ENCODE results near the gene AP1G1. TPM values are rescaled to one million over a fixed set of nuclear protein-coding genes. Genes with fewer than 3 reads are reported as not detected.

AP1G1 gene
- total and polyA plus RNA-seq, 2 donors from 2014 or later: 28.0 to 111 TPM

DNA sequence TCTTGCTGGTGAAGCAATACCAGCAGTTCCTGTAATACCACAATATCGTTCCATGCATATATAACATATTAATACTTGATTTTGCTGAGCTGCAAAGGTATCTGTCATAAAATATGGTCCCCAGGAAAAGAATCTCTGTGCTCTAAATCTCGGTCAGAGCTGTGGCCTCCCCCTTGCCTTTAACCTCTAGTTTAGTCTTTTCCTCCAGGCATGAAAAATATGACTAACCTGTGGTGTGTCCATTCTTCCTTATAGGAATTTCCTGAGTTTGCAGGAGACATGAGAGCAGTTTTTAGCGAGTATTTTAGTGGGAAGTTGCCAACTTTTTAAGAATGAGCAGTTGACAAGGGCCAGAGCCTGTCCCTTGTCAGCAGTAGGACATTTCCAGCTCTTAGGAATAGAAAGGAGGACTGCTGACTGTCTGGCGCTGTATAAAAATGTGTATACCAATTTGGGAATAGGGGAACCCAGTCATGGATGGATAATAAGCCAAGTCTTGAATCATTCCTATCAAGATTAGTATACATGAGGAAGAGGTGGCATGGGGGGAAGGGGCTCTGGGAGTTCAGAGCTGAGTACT is 45.8 kb upstream of the AP1G1 start:
- Histone ChIP-seq H3K4me1 (ENCODE audit: control insufficient read depth in 2 of 3, insufficient read depth in 2 of 3, low read depth in 1 of 3, low read length in 3 of 3) (peaks cover 0 to 27% (median 10%) of the 10 kb centered on the region in 3 donors), H3K27me3 (ENCODE audit: control insufficient read depth, insufficient read depth, low read length) (no peaks in the 10 kb centered on the region), H3K4me3 (ENCODE audit: low read length in 3 of 3) (no peak overlapping the region), H3K9me3 (ENCODE audit: control insufficient read depth in 2 of 3, insufficient read depth in 1 of 3, low read length in 3 of 3) (no peaks in the 10 kb centered on the region), H3K36me3 (ENCODE audit: control insufficient read depth in 2 of 3, insufficient read depth in 3 of 3, low read length in 3 of 3) (peaks cover 0 to 26% (median 24%) of the 10 kb centered on the region in 3 donors), H3K9ac (ENCODE audit: low read length in 3 of 3) (no peak overlapping the region), H3K27ac (ENCODE audit: low read depth in 2 of 2, low read length in 2 of 2) (no peak overlapping the region)
- TF ChIP-seq, protein P1, sequence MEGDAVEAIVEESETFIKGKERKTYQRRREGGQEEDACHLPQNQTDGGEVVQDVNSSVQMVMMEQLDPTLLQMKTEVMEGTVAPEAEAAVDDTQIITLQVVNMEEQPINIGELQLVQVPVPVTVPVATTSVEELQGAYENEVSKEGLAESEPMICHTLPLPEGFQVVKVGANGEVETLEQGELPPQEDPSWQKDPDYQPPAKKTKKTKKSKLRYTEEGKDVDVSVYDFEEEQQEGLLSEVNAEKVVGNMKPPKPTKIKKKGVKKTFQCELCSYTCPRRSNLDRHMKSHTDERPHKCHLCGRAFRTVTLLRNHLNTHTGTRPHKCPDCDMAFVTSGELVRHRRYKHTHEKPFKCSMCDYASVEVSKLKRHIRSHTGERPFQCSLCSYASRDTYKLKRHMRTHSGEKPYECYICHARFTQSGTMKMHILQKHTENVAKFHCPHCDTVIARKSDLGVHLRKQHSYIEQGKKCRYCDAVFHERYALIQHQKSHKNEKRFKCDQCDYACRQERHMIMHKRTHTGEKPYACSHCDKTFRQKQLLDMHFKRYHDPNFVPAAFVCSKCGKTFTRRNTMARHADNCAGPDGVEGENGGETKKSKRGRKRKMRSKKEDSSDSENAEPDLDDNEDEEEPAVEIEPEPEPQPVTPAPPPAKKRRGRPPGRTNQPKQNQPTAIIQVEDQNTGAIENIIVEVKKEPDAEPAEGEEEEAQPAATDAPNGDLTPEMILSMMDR (IDR thresholded peaks at IDR 0.05; ENCODE audit: borderline replicate concordance, extremely low read depth, insufficient read depth): no peak
- intact Hi-C loops (cut with DNase I): no loop called here
- DNase-seq (no peak), FAIRE-seq (no peak)

DNA sequence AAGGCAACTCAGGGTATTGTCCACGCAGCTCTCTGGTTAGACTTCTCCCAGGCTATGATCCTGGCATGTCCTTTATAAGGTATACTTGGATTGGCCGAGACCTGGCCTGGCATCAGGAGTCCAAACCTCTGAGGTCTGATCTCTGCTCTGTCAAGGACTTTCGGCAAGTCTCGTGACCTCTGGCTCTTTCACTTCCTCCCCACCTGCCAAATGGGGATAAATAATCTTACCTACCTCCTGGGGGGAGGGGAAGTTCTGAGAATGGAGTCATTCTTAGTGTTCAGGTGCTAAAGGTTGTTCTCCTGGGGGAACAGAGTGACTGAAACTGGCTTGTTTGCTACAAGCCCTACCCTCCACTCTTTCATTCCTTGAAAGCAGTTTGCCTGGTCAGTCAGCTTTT is 44.8 kb upstream of the AP1G1 start:
- no peak for FAIRE-seq

DNA sequence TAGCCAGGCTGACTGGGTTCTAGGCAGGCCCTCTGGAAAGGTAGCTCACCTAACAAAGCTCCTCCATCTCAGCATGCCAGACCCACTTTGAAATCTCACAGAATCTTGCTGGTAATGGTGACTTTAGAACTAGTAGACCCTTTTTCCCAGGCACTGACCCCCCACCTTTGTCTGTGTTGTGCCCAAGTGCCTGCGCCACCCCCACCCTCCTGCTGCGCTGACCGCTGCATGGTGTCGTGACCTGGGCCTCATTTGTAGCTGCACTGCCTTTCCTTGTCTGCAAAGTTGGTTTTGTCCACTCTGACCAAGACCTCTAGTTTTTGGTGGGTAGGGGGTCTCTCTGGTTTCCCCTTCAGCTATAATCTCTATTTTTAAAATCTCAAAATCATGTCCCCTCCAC is 43.9 kb upstream of the AP1G1 start:
- Histone ChIP-seq H3K36me3 (ENCODE audit: control insufficient read depth in 2 of 3, insufficient read depth in 3 of 3, low read length in 3 of 3) (peaks cover 2 to 37% (median 30%) of the 10 kb centered on the region in 3 donors), H3K27me3 (ENCODE audit: control insufficient read depth, insufficient read depth, low read length) (no peaks in the 10 kb centered on the region), H3K4me3 (ENCODE audit: low read length in 3 of 3) (no peak overlapping the region), H3K4me1 (ENCODE audit: control insufficient read depth in 2 of 3, insufficient read depth in 2 of 3, low read depth in 1 of 3, low read length in 3 of 3) (peaks cover 0 to 18% (median 4%) of the 10 kb centered on the region in 3 donors), H3K9ac (ENCODE audit: low read length in 3 of 3) (no peak overlapping the region), H3K27ac (ENCODE audit: low read depth in 2 of 2, low read length in 2 of 2) (peak overlapping the region in 1 of 2 donors; percentile 20), H3K9me3 (ENCODE audit: control insufficient read depth in 2 of 3, insufficient read depth in 1 of 3, low read length in 3 of 3) (no peaks in the 10 kb centered on the region)
- TF ChIP-seq, protein P1 (IDR thresholded peaks at IDR 0.05; ENCODE audit: borderline replicate concordance, extremely low read depth, insufficient read depth): no peak
- intact Hi-C loops (cut with DNase I): no loop called here
- DNase-seq (no peak), FAIRE-seq (no peak)

More for the DNA sequence above, 44.8 kb upstream of the AP1G1 start:
- Histone ChIP-seq H3K4me1 (ENCODE audit: control insufficient read depth in 2 of 3, insufficient read depth in 2 of 3, low read depth in 1 of 3, low read length in 3 of 3) (peaks cover 0 to 21% (median 4%) of the 10 kb centered on the region in 3 donors), H3K9ac (ENCODE audit: low read length in 3 of 3) (no peak overlapping the region), H3K36me3 (ENCODE audit: control insufficient read depth in 2 of 3, insufficient read depth in 3 of 3, low read length in 3 of 3) (peaks cover 2 to 34% (median 28%) of the 10 kb centered on the region in 3 donors), H3K4me3 (ENCODE audit: low read length in 3 of 3) (no peak overlapping the region), H3K27me3 (ENCODE audit: control insufficient read depth, insufficient read depth, low read length) (no peaks in the 10 kb centered on the region), H3K9me3 (ENCODE audit: control insufficient read depth in 2 of 3, insufficient read depth in 1 of 3, low read length in 3 of 3) (no peaks in the 10 kb centered on the region), H3K27ac (ENCODE audit: low read depth in 2 of 2, low read length in 2 of 2) (peak overlapping the region; percentile 5 to 76)
- intact Hi-C loops (cut with DNase I): no loop called here
- DNase-seq: no peak
- TF ChIP-seq, protein P1 (IDR thresholded peaks at IDR 0.05; ENCODE audit: borderline replicate concordance, extremely low read depth, insufficient read depth): no peak
